AG04450 (cell line): Measurements from ENCODE around the gene ARHGAP19. TPM values are rescaled to one million over a fixed set of nuclear protein-coding genes. Genes with fewer than 3 reads are reported as not detected.

Source experiments
- CTCF ChIA-PET: fragments of 300-600, 350-600 bp; formaldehyde crosslinking; extraction: SDS; loops from one replicate; lab custom pipeline; 2022; ENCODE audit warnings: antibody characterized with exemption, inconsistent platforms; lab: Charles Lee
- POLR2A ChIA-PET: fragments of 350-600 bp; formaldehyde crosslinking; extraction: SDS; loops from one replicate; lab custom pipeline; 2021; ENCODE audit warnings: antibody characterized with exemption, inconsistent platforms; lab: Yijun Ruan, JAX
- DNase-seq: peaks from one replicate; pipeline ENCODE4 v3.0.0-alpha.2; 2011; ENCODE audit warnings: low read depth, low spot score
- H3K27ac ChIP-seq: one replicate; pipeline ENCODE4 v1.5.1; 2012; ENCODE audit warnings: low read depth, low read length, control low read depth
- H3K27me3 ChIP-seq: one replicate; pipeline ENCODE4 v1.6.0; 2012; ENCODE audit warnings: low read length; ENCODE audit not compliant: control insufficient read depth, insufficient read depth
- H3K4me3 ChIP-seq: 2 replicates; pipeline ENCODE4 v1.5.1; 2011; ENCODE audit warnings: mild to moderate bottlenecking, low read depth, low read length, control low read depth
- H3K9me3 ChIP-seq: 2 replicates; pipeline ENCODE4 v1.5.1; 2012; ENCODE audit warnings: low read length; ENCODE audit not compliant: control insufficient read depth, insufficient read depth
- polyA plus RNA-seq: library from polyadenylated mRNA; depleted of rRNA; stranded (reverse); fragments of >200 nt; gene quantifications from 2 replicates; pipeline ENCODE4 v1.2.3, GENCODE V29; 2011
- TF ChIP-seq, protein P1 (sequence below): IDR thresholded peaks from 2 replicates; pipeline ENCODE4 v1.5.1; 2011; ENCODE audit warnings: low read depth, low read length, control low read depth, inconsistent platforms

ARHGAP19 gene
- polyA plus RNA-seq, 1 experiment = 8.6 TPM

DNA sequence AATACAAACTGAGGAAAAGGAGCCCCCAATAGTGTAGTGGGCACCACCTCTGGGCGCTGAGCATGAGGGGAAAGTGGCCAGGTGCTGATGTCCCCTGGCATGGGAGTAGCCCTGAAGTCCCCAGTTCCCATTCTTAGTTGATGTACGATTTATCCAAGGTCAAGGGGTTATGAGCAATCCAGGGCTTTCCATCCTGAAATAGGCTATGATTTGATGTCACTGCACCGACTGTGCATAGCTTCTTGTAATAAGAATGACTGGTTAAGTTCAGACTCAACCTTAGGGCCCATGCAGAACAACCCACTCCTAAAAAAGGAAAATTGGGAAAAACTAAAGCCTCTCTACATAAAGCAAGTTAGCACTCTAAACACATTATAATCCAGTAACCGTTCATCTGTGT, 31.1 kb upstream of the ARHGAP19 start:
- Histone ChIP-seq H3K9me3 (no peaks in the 10 kb centered on the region), H3K27me3 (peaks cover 6% of the 10 kb centered on the region), H3K27ac (no peak overlapping the region), H3K4me3 (no peak overlapping the region)
- TF ChIP-seq, protein P1, sequence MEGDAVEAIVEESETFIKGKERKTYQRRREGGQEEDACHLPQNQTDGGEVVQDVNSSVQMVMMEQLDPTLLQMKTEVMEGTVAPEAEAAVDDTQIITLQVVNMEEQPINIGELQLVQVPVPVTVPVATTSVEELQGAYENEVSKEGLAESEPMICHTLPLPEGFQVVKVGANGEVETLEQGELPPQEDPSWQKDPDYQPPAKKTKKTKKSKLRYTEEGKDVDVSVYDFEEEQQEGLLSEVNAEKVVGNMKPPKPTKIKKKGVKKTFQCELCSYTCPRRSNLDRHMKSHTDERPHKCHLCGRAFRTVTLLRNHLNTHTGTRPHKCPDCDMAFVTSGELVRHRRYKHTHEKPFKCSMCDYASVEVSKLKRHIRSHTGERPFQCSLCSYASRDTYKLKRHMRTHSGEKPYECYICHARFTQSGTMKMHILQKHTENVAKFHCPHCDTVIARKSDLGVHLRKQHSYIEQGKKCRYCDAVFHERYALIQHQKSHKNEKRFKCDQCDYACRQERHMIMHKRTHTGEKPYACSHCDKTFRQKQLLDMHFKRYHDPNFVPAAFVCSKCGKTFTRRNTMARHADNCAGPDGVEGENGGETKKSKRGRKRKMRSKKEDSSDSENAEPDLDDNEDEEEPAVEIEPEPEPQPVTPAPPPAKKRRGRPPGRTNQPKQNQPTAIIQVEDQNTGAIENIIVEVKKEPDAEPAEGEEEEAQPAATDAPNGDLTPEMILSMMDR = no peak
- ChIA-PET CTCF (interaction anchor here (0.9 kb wide), 1 partner anchor 10 kb away, joined by 3 read pairs; no protein-coding TSS in a partner anchor), POLR2A (interaction anchor here (0.7 kb wide), 1 partner anchor 35 kb away, joined by 6 read pairs; no protein-coding TSS in a partner anchor)
- DNase-seq = no peak

DNA sequence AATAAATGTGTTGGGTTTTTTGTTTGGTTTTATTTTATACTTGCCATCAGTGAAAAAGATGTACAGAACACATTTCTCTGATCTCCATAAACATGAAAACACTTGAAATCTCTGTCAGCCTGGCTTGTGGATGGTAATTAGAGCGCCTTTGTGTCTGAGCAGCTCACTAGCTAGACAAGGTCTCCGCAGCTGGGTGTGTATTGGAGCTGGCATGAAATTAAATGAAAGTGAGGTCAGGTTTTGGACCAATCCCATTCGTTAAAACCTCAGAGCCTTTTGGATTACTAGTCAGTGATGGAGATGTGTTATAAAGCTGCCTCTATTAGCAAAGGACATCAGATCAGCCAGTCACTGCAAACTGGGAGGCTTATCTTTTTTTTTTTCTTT, 29.4 kb upstream of the ARHGAP19 start:
- ChIA-PET CTCF (interaction anchor here (0.7 to 1.2 kb wide), 4 partner anchors 11 to 179 kb away, joined by 3 to 9 read pairs (median 5); no protein-coding TSS in a partner anchor), POLR2A (no interaction called here)
- Histone ChIP-seq H3K27me3 (peaks cover 6% of the 10 kb centered on the region), H3K4me3 (no peak overlapping the region), H3K9me3 (no peaks in the 10 kb centered on the region), H3K27ac (no peak overlapping the region)
- TF ChIP-seq, protein P1 = no peak
- DNase-seq = no peak

- TF ChIP-seq, protein P1 = no peak
- Histone ChIP-seq H3K27ac (no peak overlapping the region), H3K4me3 (peak overlapping the region; percentile 79), H3K27me3 (peaks cover 6% of the 10 kb centered on the region), H3K9me3 (no peaks in the 10 kb centered on the region)
- POLR2A ChIA-PET = no interaction called here
- no peak for DNase-seq
- CTCF ChIA-PET = interaction anchor here (0.7 to 1.2 kb wide), 3 partner anchors 12 to 111 kb away, joined by 3 to 9 read pairs (median 6); no protein-coding TSS in a partner anchor
These were observed 28.8 kb upstream of the ARHGAP19 start for GRCh38 chr10:97321032-97321803.

- Histone ChIP-seq H3K4me3 (peak overlapping the region; percentile 79), H3K9me3 (no peaks in the 10 kb centered on the region), H3K27me3 (peaks cover 6% of the 10 kb centered on the region), H3K27ac (no peak overlapping the region)
- ChIA-PET CTCF (interaction anchor here (0.8 to 0.9 kb wide), 2 partner anchors 13 to 42 kb away, joined by 3 to 4 read pairs; no protein-coding TSS in a partner anchor), POLR2A (interaction anchor here (1.1 to 2.3 kb wide), 2 partner anchors 8 to 13 kb away, joined by 4 to 18 read pairs; partner anchors contain the start of gene FRAT2)
- TF ChIP-seq, protein P1 = no peak
- no peak for DNase-seq
These were observed 28.1 kb upstream of the ARHGAP19 start for GRCh38 chr10:97320480-97321031.
